H9 (cell line): ENCODE measurements around the gene LINC00305. TPM values are rescaled to one million over a fixed set of nuclear protein-coding genes. Genes with fewer than 3 reads are reported as not detected.

Experiments
- DNase-seq: peaks from one replicate; pipeline ENCODE4 v3.0.0-alpha.2; 2017
- H2AFZ ChIP-seq: one replicate; pipeline ENCODE4 v1.6.1; 2013; ENCODE audit warnings: mild to moderate bottlenecking, low read length, control low read depth, moderate library complexity
- H2AK5ac ChIP-seq: 2 replicates; pipeline ENCODE4 v1.6.1; 2013; ENCODE audit warnings: low read length, control low read depth, mixed read lengths; ENCODE audit not compliant: insufficient read length
- H2BK120ac ChIP-seq: one replicate; pipeline ENCODE4 v1.6.1; 2013; ENCODE audit warnings: low read depth, mild to moderate bottlenecking, low read length, control low read depth, inconsistent platforms; ENCODE audit not compliant: poor library complexity, severe bottlenecking
- H2BK12ac ChIP-seq: 2 replicates; pipeline ENCODE4 v1.6.1; 2013; ENCODE audit warnings: low read length, control low read depth, mixed read lengths, low read depth; ENCODE audit not compliant: insufficient read length
- H2BK15ac ChIP-seq: 2 replicates; pipeline ENCODE4 v1.6.1; 2013; ENCODE audit warnings: low read depth, low read length, control low read depth
- H2BK20ac ChIP-seq: one replicate; pipeline ENCODE4 v1.6.1; 2013; ENCODE audit warnings: low read depth, mild to moderate bottlenecking, low read length, control low read depth, inconsistent platforms; ENCODE audit not compliant: poor library complexity, severe bottlenecking
- H2BK5ac ChIP-seq: 2 replicates; pipeline ENCODE4 v1.6.1; 2013; ENCODE audit warnings: low read length, control low read depth, mixed read lengths; ENCODE audit not compliant: insufficient read length
- H3K14ac ChIP-seq: 2 replicates; pipeline ENCODE4 v1.6.1; 2013; ENCODE audit warnings: low read length, control low read depth; ENCODE audit not compliant: insufficient read depth
- H3K18ac ChIP-seq: 2 replicates; pipeline ENCODE4 v1.6.1; 2013; ENCODE audit warnings: low read depth, mild to moderate bottlenecking, mixed read lengths, low read length, control low read depth; ENCODE audit not compliant: insufficient read length
- H3K23ac ChIP-seq: 2 replicates; pipeline ENCODE4 v1.6.1; 2013; ENCODE audit warnings: low read length, control low read depth, mixed read lengths, low read depth; ENCODE audit not compliant: insufficient read length
- H3K23me2 ChIP-seq: 2 replicates; pipeline ENCODE4 v1.6.1; 2013; ENCODE audit warnings: low read depth, mild to moderate bottlenecking, mixed read lengths, low read length, control low read depth; ENCODE audit not compliant: insufficient read length, poor library complexity, severe bottlenecking
- H3K27ac ChIP-seq: 2 replicates; pipeline ENCODE4 v1.5.1; 2013; ENCODE audit warnings: low read length, control low read depth, mixed read lengths, low read depth; ENCODE audit not compliant: insufficient read length
- H3K27me3 ChIP-seq: 2 replicates; pipeline ENCODE4 v1.6.1; 2013; ENCODE audit warnings: low read length, control low read depth, inconsistent platforms; ENCODE audit not compliant: insufficient read depth
- H3K4ac ChIP-seq: 2 replicates; pipeline ENCODE4 v1.6.1; 2013; ENCODE audit warnings: low read depth, mild to moderate bottlenecking, control low read depth, inconsistent platforms, low read length, moderate library complexity
- H3K4me1 ChIP-seq: 2 replicates; pipeline ENCODE4 v1.6.1; 2013; ENCODE audit warnings: low read length, control low read depth, inconsistent platforms; ENCODE audit not compliant: insufficient read depth
- H3K4me2 ChIP-seq: 2 replicates; pipeline ENCODE4 v1.6.1; 2013; ENCODE audit warnings: low read length, control low read depth, mixed read lengths; ENCODE audit not compliant: insufficient read length, insufficient read depth
- H3K56ac ChIP-seq: 2 replicates; pipeline ENCODE4 v1.6.1; 2013; ENCODE audit warnings: low read depth, mild to moderate bottlenecking, mixed read lengths, low read length, control low read depth; ENCODE audit not compliant: insufficient read length
- H3K79me1 ChIP-seq: 2 replicates; pipeline ENCODE4 v1.6.1; 2013; ENCODE audit warnings: low read depth, mild to moderate bottlenecking, moderate library complexity, low read length, control low read depth, inconsistent platforms; ENCODE audit not compliant: insufficient read depth, poor library complexity, severe bottlenecking
- H3K79me2 ChIP-seq: 2 replicates; pipeline ENCODE4 v1.6.1; 2013; ENCODE audit warnings: low read length, control low read depth, inconsistent platforms; ENCODE audit not compliant: insufficient read depth
- H3K9ac ChIP-seq: 2 replicates; pipeline ENCODE4 v1.6.1; 2013; ENCODE audit warnings: low read length, control low read depth, mixed read lengths; ENCODE audit not compliant: insufficient read length; ENCODE audit errors: extremely low read depth
- H3K9me3 ChIP-seq: one replicate; pipeline ENCODE4 v1.6.1; 2013; ENCODE audit warnings: low read depth, low read length, inconsistent platforms; ENCODE audit not compliant: control insufficient read depth
- H3T11ph ChIP-seq: one replicate; pipeline ENCODE4 v1.6.1; 2013; ENCODE audit warnings: mild to moderate bottlenecking, low read length, control low read depth, inconsistent platforms
- H4K20me1 ChIP-seq: one replicate; pipeline ENCODE4 v1.6.1; 2013; ENCODE audit not compliant: control insufficient read depth, insufficient read length, insufficient read depth
- H4K5ac ChIP-seq: 2 replicates; pipeline ENCODE4 v1.6.1; 2013; ENCODE audit warnings: low read depth, mild to moderate bottlenecking, mixed read lengths, low read length, control low read depth; ENCODE audit not compliant: insufficient read length
- H4K8ac ChIP-seq: replicated peaks from 2 replicates; pipeline ENCODE4 v1.6.1; 2013; ENCODE audit warnings: low read length, control low read depth, mixed read lengths, low read depth; ENCODE audit not compliant: insufficient read length
- H4K91ac ChIP-seq: 2 replicates; pipeline ENCODE4 v1.6.1; 2013; ENCODE audit warnings: low read depth, mild to moderate bottlenecking, moderate library complexity, mixed read lengths, low read length, control low read depth; ENCODE audit not compliant: insufficient read length
- H3K27ac Mint-ChIP-seq, 3 experiments: 2 replicates in 2 of 3; 3 replicates in 1 of 3; pipeline ENCODE4 v1.8.0; 2020 to 2021; ENCODE audit warnings: mixed read lengths in 3 of 3, mild to moderate bottlenecking in 1 of 3, moderate library complexity in 1 of 3
- H3K27me3 Mint-ChIP-seq: 2 replicates; pipeline ENCODE4 v1.8.0; 2021; ENCODE audit warnings: low read depth, mild to moderate bottlenecking, moderate library complexity, mixed read lengths
- H3K36me3 Mint-ChIP-seq, 3 experiments: 2 replicates in 2 of 3; 3 replicates in 1 of 3; pipeline ENCODE4 v1.8.0; 2020 to 2021; ENCODE audit warnings: low read depth in 3 of 3, mixed read lengths in 3 of 3; ENCODE audit not compliant: insufficient read depth in 1 of 3
- H3K4me1 Mint-ChIP-seq, 2 experiments: 2 replicates each; pipeline ENCODE4 v1.8.0; 2020; ENCODE audit warnings: mixed read lengths in 2 of 2
- H3K4me3 Mint-ChIP-seq, 2 experiments: 2 replicates in 1 of 2; 3 replicates in 1 of 2; pipeline ENCODE4 v1.8.0; 2020 to 2021; ENCODE audit warnings: mild to moderate bottlenecking in 2 of 2, mixed read lengths in 2 of 2, moderate library complexity in 1 of 2
- H3K9me3 Mint-ChIP-seq, 2 experiments: 2 replicates in 1 of 2; 3 replicates in 1 of 2; pipeline ENCODE4 v1.8.0; 2020; ENCODE audit warnings: mild to moderate bottlenecking in 2 of 2, mixed read lengths in 2 of 2, moderate library complexity in 1 of 2
- CTCF ChIP-seq: fragments of 200-600 bp; sonication (generic); conservative IDR thresholded peaks from 3 replicates; pipeline ENCODE4 v1.8.0; 2021; ENCODE audit warnings: antibody characterized with exemption, mild to moderate bottlenecking
- WGBS: extraction: QIAGEN DNeasy Blood & Tissue Kit; methylation state at CpG from one replicate; pipeline ENCODE4 v1.1.7; 2013; ENCODE audit warnings: missing lambda C conversion rate, low lambda C conversion rate, mixed read lengths; ENCODE audit not compliant: insufficient read length; ENCODE audit errors: extremely low coverage; 5-methylcytosine and 5-hydroxymethylcytosine counted together
- total RNA-seq: library from RNA; stranded (reverse); gene quantifications from 2 replicates; pipeline ENCODE4 v1.2.1, GENCODE V29; 2021

LINC00305 gene
- total RNA-seq, 1 experiment from 2014 or later = not detected

- H3K14ac ChIP-seq = no peak overlapping the region
- H2BK120ac ChIP-seq = no peak overlapping the region
- H3K23ac ChIP-seq = no peak overlapping the region
- H3K4me3 Mint-ChIP-seq = no peak overlapping the region
- H3K27me3 Mint-ChIP-seq = no peaks in the 10 kb centered on the region; the same call in 1 of the 2 replicates
- no peak for DNase-seq
- H2BK12ac ChIP-seq = no peak overlapping the region
- WGBS = no CpG with 5 or more reads among the region's 1 CpG
- H2AFZ ChIP-seq = no peak overlapping the region
- H4K20me1 ChIP-seq = no peaks in the 10 kb centered on the region
- no peaks in the 10 kb centered on the region for H3K79me1 ChIP-seq
- no peak overlapping the region for H3K4me2 ChIP-seq
- no peaks in the 10 kb centered on the region for H3K23me2 ChIP-seq
- H3K9me3 ChIP-seq = no peaks in the 10 kb centered on the region
- peaks cover 37 to 40% of the 10 kb centered on the region in 2 experiments for H3K4me1 Mint-ChIP-seq
- no peak for TF ChIP-seq CTCF
- H4K91ac ChIP-seq = no peak overlapping the region
- no peak overlapping the region for H3K4ac ChIP-seq
- no peak overlapping the region for H2BK20ac ChIP-seq
- no peaks in the 10 kb centered on the region for H3K9me3 Mint-ChIP-seq
- H3K27ac Mint-ChIP-seq = no peak overlapping the region; a peak in 1 of 7 replicates
- H3K56ac ChIP-seq = no peak overlapping the region
- peaks cover 6% of the 10 kb centered on the region; the same call in 1 of the 2 replicates for H3K4me1 ChIP-seq
- H3K27ac ChIP-seq = no peak overlapping the region
- H4K8ac ChIP-seq = no peak overlapping the region
- H2BK15ac ChIP-seq = no peak overlapping the region
- no peak overlapping the region for H2BK5ac ChIP-seq
- H4K5ac ChIP-seq = no peak overlapping the region
- no peak overlapping the region for H3K9ac ChIP-seq
- no peaks in the 10 kb centered on the region; a peak in 1 of 7 replicates for H3K36me3 Mint-ChIP-seq
- H3K79me2 ChIP-seq = no peaks in the 10 kb centered on the region
- H3K18ac ChIP-seq = no peak overlapping the region
- no peaks in the 10 kb centered on the region for H3K27me3 ChIP-seq
- no peak overlapping the region for H2AK5ac ChIP-seq
- H3T11ph ChIP-seq = no peak overlapping the region
Measured at GRCh38 chr18:64137914-64138313, 11.0 kb downstream of the LINC00305 start.
